Stomach (tissue), 4 donors: Measurements from ENCODE around the gene STRBP.

ENCODE experiments used
- CTCF ChIP-seq, 7 experiments: fragments of 450-650 bp in 4 of 7; fragments of 200-600 bp in 3 of 7; sonication (generic) in 3 of 7; IDR thresholded peaks; one replicate each; pipeline ENCODE4 v1.5.1; 2016 to 2019; ENCODE audit warnings: antibody characterized with exemption in 7 of 7, control low read depth in 2 of 7, mild to moderate bottlenecking in 1 of 7
- EP300 ChIP-seq: sonication (generic); formaldehyde crosslinking; IDR thresholded peaks from one replicate; pipeline ENCODE4 v1.6.1; 2017; ENCODE audit warnings: antibody characterized with exemption
- POLR2A ChIP-seq, 4 donors: fragments of 450-650 bp; IDR thresholded peaks; one replicate each; pipeline ENCODE4 v1.6.1; 2016; ENCODE audit warnings: antibody characterized with exemption in 4 of 4, control low read depth in 2 of 4, mild to moderate bottlenecking in 1 of 4, moderate library complexity in 1 of 4
- POLR2AphosphoS5 ChIP-seq, 3 donors: sonication (generic); formaldehyde crosslinking; IDR thresholded peaks; one replicate each; pipeline ENCODE4 v1.6.1; 2016; ENCODE audit warnings: antibody characterized with exemption in 3 of 3

GRCh38 chr9:123231421-123231820, 37.0 kb downstream of the STRBP start:
- TF ChIP-seq POLR2A (IDR thresholded peaks at IDR 0.05) (no peak), CTCF (IDR thresholded peaks at IDR 0.05) (no peak), POLR2AphosphoS5 (IDR thresholded peaks at IDR 0.05) (no peak), EP300 (no peak)
